Ascending aorta (tissue), 2 donors: ENCODE measurements around the gene CDCA4. TPM values are rescaled to one million over a fixed set of nuclear protein-coding genes. Genes with fewer than 3 reads are reported as not detected.

Source experiments
- DNase-seq, 2 donors: peaks; one replicate each; pipeline ENCODE4 v3.0.0-alpha.2; 2019; ENCODE audit warnings: low spot score in 2 of 2
- H3K27ac ChIP-seq, 2 donors: fragments of 200-600 bp; sonication (generic); one replicate each; pipeline ENCODE4 v1.5.1; 2016 to 2017; ENCODE audit warnings: mild to moderate bottlenecking in 1 of 2
- H3K27me3 ChIP-seq: fragments of 200-600 bp; sonication (generic); one replicate; pipeline ENCODE4 v1.5.1; 2017
- H3K36me3 ChIP-seq, 2 donors: fragments of 200-600 bp; sonication (generic); one replicate each; pipeline ENCODE4 v1.5.1; 2016
- H3K4me1 ChIP-seq, 2 donors: fragments of 200-600 bp; sonication (generic); one replicate each; pipeline ENCODE4 v1.5.1; 2016 to 2017; ENCODE audit warnings: mild to moderate bottlenecking in 1 of 2
- H3K4me3 ChIP-seq, 2 donors: fragments of 200-600 bp; sonication (generic); one replicate each; pipeline ENCODE4 v1.5.1; 2016 to 2017; ENCODE audit warnings: mild to moderate bottlenecking in 1 of 2
- H3K9me3 ChIP-seq, 2 donors: fragments of 200-600 bp; sonication (generic); one replicate each; pipeline ENCODE4 v1.5.1; 2016
- intact Hi-C: fragments of 100-400 bp; cut with DNase I; formaldehyde crosslinking; loops from one replicate; pipeline ENCODE4 v1.15.1; 2023
- total RNA-seq: library from RNA; depleted of rRNA; stranded (reverse); fragments of >200 nt; gene quantifications from one replicate; pipeline ENCODE4 v1.1.0, GENCODE V29; 2016
- TF ChIP-seq, protein P1 (sequence below), 3 experiments: fragments of 200-600 bp in 2 of 3; fragments of 450-650 bp in 1 of 3; sonication (generic) in 2 of 3; IDR thresholded peaks; one replicate each; pipeline ENCODE4 v1.5.1; 2016 to 2019; ENCODE audit warnings: antibody characterized with exemption in 3 of 3, mild to moderate bottlenecking in 1 of 3, moderate library complexity in 1 of 3

Gene CDCA4
- total RNA-seq, 1 donor from 2014 or later = 2.3 TPM

GRCh38 chr14:104980611-104981531, 40.0 kb downstream of the CDCA4 start:
- intact Hi-C loops = no loop called here
- peak overlapping the region in 1 of 2 donors; percentile 32 for H3K27ac ChIP-seq

GRCh38 chr14:104979758-104980610, 40.9 kb downstream of the CDCA4 start:
- Histone ChIP-seq H3K4me3 (no peak overlapping the region), H3K27me3 (no peaks in the 10 kb centered on the region), H3K27ac (peak overlapping the region in 1 of 2 donors; percentile 32), H3K4me1 (peaks cover 16 to 34% of the 10 kb centered on the region in 2 donors), H3K36me3 (no peaks in the 10 kb centered on the region), H3K9me3 (no peaks in the 10 kb centered on the region)
- intact Hi-C loops = loop anchor here (5.0 to 10.0 kb wide), 3 partner anchors 113 to 295 kb away; partner anchors contain the start of genes BTBD6, CEP170B and INF2
- DNase-seq = no peak
- TF ChIP-seq, protein P1, sequence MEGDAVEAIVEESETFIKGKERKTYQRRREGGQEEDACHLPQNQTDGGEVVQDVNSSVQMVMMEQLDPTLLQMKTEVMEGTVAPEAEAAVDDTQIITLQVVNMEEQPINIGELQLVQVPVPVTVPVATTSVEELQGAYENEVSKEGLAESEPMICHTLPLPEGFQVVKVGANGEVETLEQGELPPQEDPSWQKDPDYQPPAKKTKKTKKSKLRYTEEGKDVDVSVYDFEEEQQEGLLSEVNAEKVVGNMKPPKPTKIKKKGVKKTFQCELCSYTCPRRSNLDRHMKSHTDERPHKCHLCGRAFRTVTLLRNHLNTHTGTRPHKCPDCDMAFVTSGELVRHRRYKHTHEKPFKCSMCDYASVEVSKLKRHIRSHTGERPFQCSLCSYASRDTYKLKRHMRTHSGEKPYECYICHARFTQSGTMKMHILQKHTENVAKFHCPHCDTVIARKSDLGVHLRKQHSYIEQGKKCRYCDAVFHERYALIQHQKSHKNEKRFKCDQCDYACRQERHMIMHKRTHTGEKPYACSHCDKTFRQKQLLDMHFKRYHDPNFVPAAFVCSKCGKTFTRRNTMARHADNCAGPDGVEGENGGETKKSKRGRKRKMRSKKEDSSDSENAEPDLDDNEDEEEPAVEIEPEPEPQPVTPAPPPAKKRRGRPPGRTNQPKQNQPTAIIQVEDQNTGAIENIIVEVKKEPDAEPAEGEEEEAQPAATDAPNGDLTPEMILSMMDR (IDR thresholded peaks at IDR 0.05) = no peak

More at GRCh38 chr14:104980611-104981531, 40.0 kb downstream of the CDCA4 start:
- TF ChIP-seq, protein P1 (IDR thresholded peaks at IDR 0.05) = no peak
- H3K36me3 ChIP-seq = no peaks in the 10 kb centered on the region
- no peaks in the 10 kb centered on the region for H3K27me3 ChIP-seq
- no peak for DNase-seq
- H3K4me3 ChIP-seq = no peak overlapping the region
- H3K4me1 ChIP-seq = peaks cover 17 to 25% of the 10 kb centered on the region in 2 donors
- no peaks in the 10 kb centered on the region for H3K9me3 ChIP-seq

GRCh38 chr14:104978746-104979691, 41.9 kb downstream of the CDCA4 start:
- H3K27ac ChIP-seq = no peak overlapping the region
- DNase-seq = no peak
- intact Hi-C loops = loop anchor here (5.0 to 10.0 kb wide), 3 partner anchors 112 to 294 kb away; partner anchors contain the start of genes BTBD6, CEP170B and INF2

GRCh38 chr14:104977681-104978653, 42.9 kb downstream of the CDCA4 start, which contains the start of gene AHNAK2:
Gene AHNAK2, minus strand, starts transcription at chr14:104978374. Its CDS starts 137 bp downstream, at chr14:104978237.
- H3K27ac ChIP-seq = peak within 1 kb of the TSS in 1 of 2 donors; percentile 43
- no peaks in the 10 kb centered on the region for H3K27me3 ChIP-seq
- no peaks in the 10 kb centered on the region for H3K9me3 ChIP-seq
- peak in 1 of 2 donors; percentile 84 for DNase-seq
- peaks cover 25 to 52% of the 10 kb centered on the region in 2 donors for H3K4me1 ChIP-seq
- TF ChIP-seq, protein P1 (IDR thresholded peaks at IDR 0.05) = no peak
- H3K36me3 ChIP-seq = no peaks in the 10 kb centered on the region
- H3K4me3 ChIP-seq = peak within 1 kb of the TSS; percentile 73 to 83
- intact Hi-C loops = loop anchor here (5.0 to 10.0 kb wide), 3 partner anchors 111 to 293 kb away; partner anchors contain the start of genes BTBD6, CEP170B and INF2

More at GRCh38 chr14:104978746-104979691, 41.9 kb downstream of the CDCA4 start:
- peaks cover 24 to 44% of the 10 kb centered on the region in 2 donors for H3K4me1 ChIP-seq
- peak overlapping the region; percentile 73 to 83 for H3K4me3 ChIP-seq
- H3K9me3 ChIP-seq = no peaks in the 10 kb centered on the region
- TF ChIP-seq, protein P1 (IDR thresholded peaks at IDR 0.05) = no peak
- no peaks in the 10 kb centered on the region for H3K36me3 ChIP-seq
- H3K27me3 ChIP-seq = no peaks in the 10 kb centered on the region
